Measurements from ENCODE around the gene BCCIP.

BCCIP gene

GRCh38 chr10:125815764-125816163 lies 7.6 kb upstream of the BCCIP start:
- Mint-ChIP-seq H3K36me3 (ENCODE audit: low read depth) (peaks cover 11% of the 10 kb centered on the region), H3K27me3 (ENCODE audit: low read depth) (no peaks in the 10 kb centered on the region), H3K4me1 (ENCODE audit: low read depth) (peaks cover 4% of the 10 kb centered on the region), H3K9me3 (no peaks in the 10 kb centered on the region), H3K4me3 (no peak overlapping the region), H3K27ac (no peak overlapping the region)

DNA sequence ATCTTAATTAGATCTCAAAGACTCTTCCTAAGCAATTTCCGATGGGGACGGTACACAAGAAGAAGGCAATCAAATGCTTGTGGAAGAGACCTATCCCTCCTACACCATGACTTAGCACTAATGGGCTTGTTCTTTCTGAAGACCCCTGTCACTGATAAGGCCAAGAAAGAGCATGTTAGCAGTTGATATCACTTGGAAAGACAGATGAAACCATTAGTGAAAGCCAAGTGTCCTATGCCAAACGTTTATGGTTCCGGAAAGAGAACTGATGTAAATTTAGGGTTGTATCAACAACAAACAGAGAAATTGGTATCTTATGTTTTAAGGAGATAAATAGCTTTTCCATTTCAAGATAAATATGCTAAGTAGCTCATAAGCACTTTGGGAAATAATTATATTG lies 6.8 kb upstream of the BCCIP start:
- H3K9me3 Mint-ChIP-seq: no peaks in the 10 kb centered on the region
- H3K36me3 Mint-ChIP-seq (ENCODE audit: low read depth): peaks cover 8% of the 10 kb centered on the region
- no peak overlapping the region for H3K27ac Mint-ChIP-seq
- H3K4me1 Mint-ChIP-seq (ENCODE audit: low read depth): peaks cover 8% of the 10 kb centered on the region
- no peak overlapping the region for H3K4me3 Mint-ChIP-seq
- H3K27me3 Mint-ChIP-seq (ENCODE audit: low read depth): no peaks in the 10 kb centered on the region

- H3K4me3 Mint-ChIP-seq: no peak overlapping the region
- no peaks in the 10 kb centered on the region for H3K9me3 Mint-ChIP-seq
- H3K27me3 Mint-ChIP-seq (ENCODE audit: low read depth): no peaks in the 10 kb centered on the region
- peaks cover 8% of the 10 kb centered on the region for H3K36me3 Mint-ChIP-seq (ENCODE audit: low read depth)
- H3K4me1 Mint-ChIP-seq (ENCODE audit: low read depth): peaks cover 13% of the 10 kb centered on the region
- H3K27ac Mint-ChIP-seq: no peak overlapping the region
These were observed 5.9 kb upstream of the BCCIP start for GRCh38 chr10:125817337-125817946.

DNA sequence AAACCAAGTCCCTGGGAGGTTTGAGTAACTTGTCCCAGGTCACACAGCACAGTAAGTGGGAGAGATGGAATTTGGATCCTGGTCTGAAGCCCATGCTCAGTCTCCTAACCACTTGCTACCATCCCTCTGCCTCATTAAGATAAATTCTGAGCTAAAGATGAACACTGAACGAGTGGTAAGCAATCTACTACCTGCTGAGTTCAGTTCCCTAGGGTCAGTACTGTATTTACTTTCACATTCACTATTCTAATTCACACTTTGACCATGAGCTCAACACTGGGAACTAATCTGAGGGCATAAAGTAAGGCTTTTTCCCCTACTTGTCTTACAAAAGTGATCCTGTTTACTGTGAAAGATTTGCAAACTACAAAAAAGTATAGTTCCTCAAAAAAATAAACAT lies 2.6 kb upstream of the BCCIP start:
- peak overlapping the region; percentile 49 for H3K4me3 Mint-ChIP-seq
- peaks cover 16% of the 10 kb centered on the region for H3K4me1 Mint-ChIP-seq (ENCODE audit: low read depth)
- H3K36me3 Mint-ChIP-seq (ENCODE audit: low read depth): peaks cover 1% of the 10 kb centered on the region
- H3K27me3 Mint-ChIP-seq (ENCODE audit: low read depth): no peaks in the 10 kb centered on the region
- peak overlapping the region; percentile 52 for H3K27ac Mint-ChIP-seq
- H3K9me3 Mint-ChIP-seq: no peaks in the 10 kb centered on the region

- no peaks in the 10 kb centered on the region for H3K27me3 Mint-ChIP-seq (ENCODE audit: low read depth)
- H3K4me3 Mint-ChIP-seq: no peak overlapping the region
- H3K4me1 Mint-ChIP-seq (ENCODE audit: low read depth): peaks cover 25% of the 10 kb centered on the region
- peaks cover 11% of the 10 kb centered on the region for H3K36me3 Mint-ChIP-seq (ENCODE audit: low read depth)
- no peak overlapping the region for H3K27ac Mint-ChIP-seq
- H3K9me3 Mint-ChIP-seq: no peaks in the 10 kb centered on the region
These were observed 411 bp downstream of the BCCIP start for GRCh38 chr10:125823663-125824251.

GRCh38 chr10:125824736-125825135 lies 1.4 kb downstream of the BCCIP start:
- no peaks in the 10 kb centered on the region for H3K27me3 Mint-ChIP-seq (ENCODE audit: low read depth)
- H3K4me3 Mint-ChIP-seq: no peak overlapping the region
- peaks cover 25% of the 10 kb centered on the region for H3K4me1 Mint-ChIP-seq (ENCODE audit: low read depth)
- H3K27ac Mint-ChIP-seq: no peak overlapping the region
- H3K36me3 Mint-ChIP-seq (ENCODE audit: low read depth): peaks cover 17% of the 10 kb centered on the region
- H3K9me3 Mint-ChIP-seq: no peaks in the 10 kb centered on the region

GRCh38 chr10:125827133-125827532 lies 3.8 kb downstream of the BCCIP start:
- Mint-ChIP-seq H3K4me3 (no peak overlapping the region), H3K27me3 (ENCODE audit: low read depth) (no peaks in the 10 kb centered on the region), H3K4me1 (ENCODE audit: low read depth) (peaks cover 12% of the 10 kb centered on the region), H3K9me3 (no peaks in the 10 kb centered on the region), H3K27ac (peak overlapping the region; percentile 6), H3K36me3 (ENCODE audit: low read depth) (peaks cover 24% of the 10 kb centered on the region)

- Mint-ChIP-seq H3K27ac (no peak overlapping the region), H3K36me3 (ENCODE audit: low read depth) (peaks cover 24% of the 10 kb centered on the region), H3K27me3 (ENCODE audit: low read depth) (no peaks in the 10 kb centered on the region), H3K9me3 (no peaks in the 10 kb centered on the region), H3K4me1 (ENCODE audit: low read depth) (peaks cover 12% of the 10 kb centered on the region), H3K4me3 (no peak overlapping the region)
These were observed 5.0 kb downstream of the BCCIP start for GRCh38 chr10:125828311-125828710.

DNA sequence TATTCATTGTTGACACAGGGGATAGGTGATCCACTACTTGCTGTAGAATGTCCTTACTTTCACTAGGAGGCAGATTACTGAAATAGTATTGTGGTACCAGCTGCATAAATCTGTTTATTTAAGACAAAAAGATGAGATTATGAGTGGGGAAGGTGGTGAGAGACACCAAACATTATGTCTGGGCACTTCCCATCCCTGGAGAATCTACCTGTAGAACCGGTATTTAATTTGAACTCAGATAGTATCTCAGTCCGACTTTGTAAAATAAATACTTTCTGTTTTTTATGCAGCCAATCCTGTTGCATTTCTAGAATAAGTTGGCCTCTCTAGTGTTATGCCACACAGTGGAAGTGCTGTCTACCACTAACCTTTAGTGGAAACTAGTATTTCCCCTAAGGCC lies 13.4 kb downstream of the BCCIP start:
- Mint-ChIP-seq H3K27ac (no peak overlapping the region), H3K4me1 (ENCODE audit: low read depth) (no peaks in the 10 kb centered on the region), H3K27me3 (ENCODE audit: low read depth) (no peaks in the 10 kb centered on the region), H3K36me3 (ENCODE audit: low read depth) (peaks cover 28% of the 10 kb centered on the region), H3K4me3 (no peak overlapping the region), H3K9me3 (no peaks in the 10 kb centered on the region)

DNA sequence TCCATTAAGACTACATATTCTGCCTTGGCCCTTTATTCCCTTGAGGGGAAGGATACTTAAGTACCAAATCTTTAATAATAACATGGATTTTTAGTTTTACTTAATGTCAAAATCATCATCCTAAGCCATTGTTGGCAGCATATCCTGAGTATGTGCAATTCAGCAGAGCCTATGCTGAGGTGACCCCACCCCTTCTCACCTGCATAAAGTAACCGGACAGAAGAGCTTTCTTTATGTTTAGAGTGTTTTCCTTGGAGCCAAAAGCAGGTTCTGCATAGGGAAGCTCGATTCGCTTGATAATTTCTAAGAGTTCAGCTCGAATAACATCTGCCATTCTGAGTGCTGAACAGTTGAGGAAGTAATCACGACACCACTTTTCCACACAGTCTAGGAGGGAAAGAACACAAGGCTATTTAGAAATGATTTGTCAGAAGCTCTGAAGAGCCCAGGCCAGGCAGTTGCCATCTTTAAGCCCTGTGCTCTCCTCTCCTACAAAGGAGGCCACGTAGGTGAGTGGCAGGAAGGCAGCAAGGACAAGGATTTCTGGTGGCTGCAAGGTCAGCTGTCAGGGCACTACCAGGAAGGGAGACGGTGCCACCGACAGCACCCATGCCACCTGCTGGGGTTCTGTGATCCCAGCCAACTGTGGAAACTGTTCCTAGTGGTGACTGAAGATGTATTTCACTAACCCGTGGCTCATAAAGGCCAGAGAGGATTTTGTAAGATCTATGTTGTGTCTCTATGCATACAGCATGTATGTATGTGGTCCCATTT lies 15.6 kb downstream of the BCCIP start:
- Mint-ChIP-seq H3K4me3 (no peak overlapping the region), H3K4me1 (ENCODE audit: low read depth) (no peaks in the 10 kb centered on the region), H3K27me3 (ENCODE audit: low read depth) (no peaks in the 10 kb centered on the region), H3K27ac (no peak overlapping the region), H3K36me3 (ENCODE audit: low read depth) (peaks cover 25% of the 10 kb centered on the region), H3K9me3 (no peaks in the 10 kb centered on the region)

DNA sequence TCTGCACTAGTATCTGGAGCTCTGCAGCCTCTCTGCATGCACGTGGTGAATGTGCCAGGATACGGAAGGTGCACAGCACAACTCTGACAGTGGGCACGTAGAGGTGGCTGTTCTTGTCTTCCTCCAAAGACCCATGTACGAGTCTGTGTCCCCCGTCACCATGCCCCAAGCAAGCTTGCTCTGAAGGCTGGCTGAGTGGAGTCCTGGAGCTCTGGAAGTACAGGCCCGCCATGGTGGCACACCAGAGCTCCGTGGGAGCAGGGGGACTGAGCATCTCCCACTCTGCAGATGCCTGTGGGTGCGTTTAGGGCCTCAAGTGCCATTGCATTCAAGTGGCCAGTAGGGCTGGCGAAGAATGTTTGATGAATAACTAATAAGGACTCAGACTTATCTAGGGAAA lies 17.1 kb downstream of the BCCIP start:
- H3K4me1 Mint-ChIP-seq (ENCODE audit: low read depth): no peaks in the 10 kb centered on the region
- H3K27ac Mint-ChIP-seq: no peak overlapping the region
- H3K9me3 Mint-ChIP-seq: no peaks in the 10 kb centered on the region
- no peaks in the 10 kb centered on the region for H3K27me3 Mint-ChIP-seq (ENCODE audit: low read depth)
- no peak overlapping the region for H3K4me3 Mint-ChIP-seq
- H3K36me3 Mint-ChIP-seq (ENCODE audit: low read depth): peaks cover 21% of the 10 kb centered on the region

- Mint-ChIP-seq H3K9me3 (no peaks in the 10 kb centered on the region), H3K4me3 (no peak overlapping the region), H3K4me1 (ENCODE audit: low read depth) (no peaks in the 10 kb centered on the region), H3K27ac (no peak overlapping the region), H3K36me3 (ENCODE audit: low read depth) (peaks cover 18% of the 10 kb centered on the region), H3K27me3 (ENCODE audit: low read depth) (no peaks in the 10 kb centered on the region)
These were observed 17.6 kb downstream of the BCCIP start for GRCh38 chr10:125840955-125841354.

- Mint-ChIP-seq H3K27me3 (ENCODE audit: low read depth) (no peaks in the 10 kb centered on the region), H3K36me3 (ENCODE audit: low read depth) (peaks cover 7% of the 10 kb centered on the region)
These were observed 20.4 kb downstream of the BCCIP start for GRCh38 chr10:125843603-125844329.

GRCh38 chr10:125844751-125845221 lies 21.4 kb downstream of the BCCIP start:
- Mint-ChIP-seq H3K36me3 (ENCODE audit: low read depth) (peaks cover 7% of the 10 kb centered on the region), H3K9me3 (no peaks in the 10 kb centered on the region), H3K27ac (no peak overlapping the region), H3K27me3 (ENCODE audit: low read depth) (no peaks in the 10 kb centered on the region), H3K4me3 (no peak overlapping the region), H3K4me1 (ENCODE audit: low read depth) (no peaks in the 10 kb centered on the region)

More at GRCh38 chr10:125843603-125844329, 20.4 kb downstream of the BCCIP start:
- Mint-ChIP-seq H3K4me3 (no peak overlapping the region), H3K4me1 (ENCODE audit: low read depth) (no peaks in the 10 kb centered on the region), H3K27ac (no peak overlapping the region), H3K9me3 (no peaks in the 10 kb centered on the region)

Data from T-helper 1 cell treated with Interleukin-12 subunit alpha and Interleukin-12 subunit beta and Interleukin-4 antibody, amounts not matched to agents 30 μg/mL and 1 μg/mL, for 36 hours (primary cell).